ENCODE data around the gene NUP62. TPM values are rescaled to one million over a fixed set of nuclear protein-coding genes. Genes with fewer than 3 reads are reported as not detected.

Gene NUP62
- polyA plus RNA-seq, 1 experiment: 12.4 TPM

DNA sequence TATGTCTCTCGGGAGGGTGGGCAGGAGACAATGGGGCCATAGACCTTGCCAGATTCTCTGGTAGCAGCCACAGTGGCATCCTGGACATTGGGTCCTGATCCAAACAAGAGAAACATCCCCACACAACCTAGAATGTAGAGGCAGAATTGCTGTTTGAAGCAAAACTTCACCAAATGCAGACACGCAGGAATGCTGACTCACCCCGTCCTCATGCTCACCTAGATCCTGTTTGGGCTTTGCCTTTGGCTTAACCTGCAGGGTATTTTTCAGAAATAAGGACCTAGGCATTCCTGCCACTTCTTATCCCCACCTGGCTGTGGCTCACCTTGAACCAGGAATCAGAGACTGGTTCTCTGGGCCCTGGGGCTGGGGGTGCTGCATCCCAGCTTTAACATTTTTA lies 44.5 kb downstream of the NUP62 start:
- Histone ChIP-seq H3K27ac (ENCODE audit: low read depth, low read length) (no peak overlapping the region), H3K9me3 (ENCODE audit: control insufficient read depth, insufficient read depth, low read length) (peaks cover 19% of the 10 kb centered on the region), H3K4me3 (ENCODE audit: low read depth, low read length) (no peak overlapping the region), H3K27me3 (ENCODE audit: control insufficient read depth, insufficient read depth, low read length) (no peaks in the 10 kb centered on the region)
- TF ChIP-seq, protein P1, sequence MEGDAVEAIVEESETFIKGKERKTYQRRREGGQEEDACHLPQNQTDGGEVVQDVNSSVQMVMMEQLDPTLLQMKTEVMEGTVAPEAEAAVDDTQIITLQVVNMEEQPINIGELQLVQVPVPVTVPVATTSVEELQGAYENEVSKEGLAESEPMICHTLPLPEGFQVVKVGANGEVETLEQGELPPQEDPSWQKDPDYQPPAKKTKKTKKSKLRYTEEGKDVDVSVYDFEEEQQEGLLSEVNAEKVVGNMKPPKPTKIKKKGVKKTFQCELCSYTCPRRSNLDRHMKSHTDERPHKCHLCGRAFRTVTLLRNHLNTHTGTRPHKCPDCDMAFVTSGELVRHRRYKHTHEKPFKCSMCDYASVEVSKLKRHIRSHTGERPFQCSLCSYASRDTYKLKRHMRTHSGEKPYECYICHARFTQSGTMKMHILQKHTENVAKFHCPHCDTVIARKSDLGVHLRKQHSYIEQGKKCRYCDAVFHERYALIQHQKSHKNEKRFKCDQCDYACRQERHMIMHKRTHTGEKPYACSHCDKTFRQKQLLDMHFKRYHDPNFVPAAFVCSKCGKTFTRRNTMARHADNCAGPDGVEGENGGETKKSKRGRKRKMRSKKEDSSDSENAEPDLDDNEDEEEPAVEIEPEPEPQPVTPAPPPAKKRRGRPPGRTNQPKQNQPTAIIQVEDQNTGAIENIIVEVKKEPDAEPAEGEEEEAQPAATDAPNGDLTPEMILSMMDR (IDR thresholded peaks at IDR 0.05; ENCODE audit: low read depth, low read length): no peak
- POLR2A ChIA-PET: no interaction called here
- CTCF ChIA-PET: no interaction called here
- DNase-seq (ENCODE audit: low read depth, low spot score): no peak

DNA sequence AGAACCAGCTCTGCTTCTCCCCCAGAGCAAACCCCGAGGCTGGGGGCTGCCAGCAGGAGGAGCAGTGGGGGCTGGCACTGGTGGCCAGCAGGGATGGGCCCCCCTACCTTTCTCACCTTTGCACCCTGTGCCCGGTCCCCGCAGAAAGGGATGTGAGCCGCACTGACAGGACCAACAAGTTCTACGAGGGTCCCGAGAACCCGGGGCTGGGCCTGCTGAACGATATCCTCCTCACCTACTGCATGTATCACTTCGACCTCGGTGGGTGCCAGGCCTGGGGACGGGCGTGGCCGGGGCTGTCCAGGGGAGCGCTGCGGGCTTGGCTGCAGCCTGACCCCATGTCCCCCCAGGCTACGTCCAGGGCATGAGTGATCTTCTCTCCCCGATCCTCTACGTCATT lies 45.2 kb downstream of the NUP62 start:
- Histone ChIP-seq H3K27ac (ENCODE audit: low read depth, low read length) (no peak overlapping the region), H3K9me3 (ENCODE audit: control insufficient read depth, insufficient read depth, low read length) (peaks cover 13% of the 10 kb centered on the region), H3K4me3 (ENCODE audit: low read depth, low read length) (no peak overlapping the region), H3K27me3 (ENCODE audit: control insufficient read depth, insufficient read depth, low read length) (no peaks in the 10 kb centered on the region)
- ChIA-PET CTCF (no interaction called here), POLR2A (no interaction called here)
- TF ChIP-seq, protein P1 (IDR thresholded peaks at IDR 0.05; ENCODE audit: low read depth, low read length): no peak
- no peak for DNase-seq (ENCODE audit: low read depth, low spot score)

DNA sequence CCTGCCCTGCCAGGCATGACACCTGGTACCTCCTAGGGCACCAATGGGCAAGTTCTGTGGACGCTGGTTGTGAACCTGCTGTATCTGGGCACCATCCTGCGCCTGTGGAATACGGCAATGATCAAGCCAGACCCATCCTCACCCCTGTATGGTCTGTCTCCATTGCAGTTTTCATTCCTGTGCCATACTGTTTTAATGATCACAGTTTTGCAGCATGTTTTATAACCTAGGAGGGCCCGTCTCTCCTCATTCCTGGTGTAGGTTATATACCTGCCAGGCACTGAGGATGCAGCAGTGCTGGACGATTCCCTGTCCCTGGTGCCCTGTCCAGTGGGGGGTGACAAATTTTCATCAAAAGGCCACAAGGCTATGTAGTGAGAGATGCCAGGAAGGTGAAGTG lies 46.2 kb downstream of the NUP62 start:
- POLR2A ChIA-PET: interaction anchor here (0.6 kb wide), 1 partner anchor 9 kb away, joined by 11 read pairs; no protein-coding TSS in a partner anchor
- DNase-seq (ENCODE audit: low read depth, low spot score): no peak
- no peaks in the 10 kb centered on the region for H3K27me3 ChIP-seq (ENCODE audit: control insufficient read depth, insufficient read depth, low read length)
- CTCF ChIA-PET: no interaction called here
- no peak overlapping the region for H3K4me3 ChIP-seq (ENCODE audit: low read depth, low read length)
- peaks cover 13% of the 10 kb centered on the region for H3K9me3 ChIP-seq (ENCODE audit: control insufficient read depth, insufficient read depth, low read length)
- TF ChIP-seq, protein P1 (IDR thresholded peaks at IDR 0.05; ENCODE audit: low read depth, low read length): no peak
- no peak overlapping the region for H3K27ac ChIP-seq (ENCODE audit: low read depth, low read length)

DNA sequence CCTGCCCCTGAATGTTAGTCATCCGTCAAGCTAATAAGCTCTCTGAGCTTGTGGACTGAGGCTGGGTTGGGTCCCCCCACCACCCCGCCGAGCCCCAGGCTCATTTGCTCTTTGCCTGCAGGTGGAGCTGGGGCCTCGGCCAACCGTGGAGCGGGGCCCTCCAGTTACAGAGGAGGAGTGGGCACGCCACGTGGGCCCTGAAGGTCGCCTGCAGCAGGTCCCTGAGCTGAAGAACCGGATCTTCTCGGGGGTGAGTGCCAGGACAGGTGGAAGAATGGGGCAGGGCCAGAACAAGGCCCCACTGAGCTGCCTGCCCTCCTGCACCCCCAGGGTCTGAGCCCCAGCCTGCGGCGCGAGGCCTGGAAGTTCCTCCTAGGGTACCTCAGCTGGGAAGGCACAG lies 46.7 kb downstream of the NUP62 start:
- H3K27me3 ChIP-seq (ENCODE audit: control insufficient read depth, insufficient read depth, low read length): no peaks in the 10 kb centered on the region
- TF ChIP-seq, protein P1 (IDR thresholded peaks at IDR 0.05; ENCODE audit: low read depth, low read length): no peak
- ChIA-PET CTCF (no interaction called here), POLR2A (interaction anchor here (0.6 kb wide), 1 partner anchor 10 kb away, joined by 11 read pairs; no protein-coding TSS in a partner anchor)
- no peak overlapping the region for H3K4me3 ChIP-seq (ENCODE audit: low read depth, low read length)
- H3K27ac ChIP-seq (ENCODE audit: low read depth, low read length): no peak overlapping the region
- peaks cover 13% of the 10 kb centered on the region for H3K9me3 ChIP-seq (ENCODE audit: control insufficient read depth, insufficient read depth, low read length)
- DNase-seq (ENCODE audit: low read depth, low spot score): no peak

DNA sequence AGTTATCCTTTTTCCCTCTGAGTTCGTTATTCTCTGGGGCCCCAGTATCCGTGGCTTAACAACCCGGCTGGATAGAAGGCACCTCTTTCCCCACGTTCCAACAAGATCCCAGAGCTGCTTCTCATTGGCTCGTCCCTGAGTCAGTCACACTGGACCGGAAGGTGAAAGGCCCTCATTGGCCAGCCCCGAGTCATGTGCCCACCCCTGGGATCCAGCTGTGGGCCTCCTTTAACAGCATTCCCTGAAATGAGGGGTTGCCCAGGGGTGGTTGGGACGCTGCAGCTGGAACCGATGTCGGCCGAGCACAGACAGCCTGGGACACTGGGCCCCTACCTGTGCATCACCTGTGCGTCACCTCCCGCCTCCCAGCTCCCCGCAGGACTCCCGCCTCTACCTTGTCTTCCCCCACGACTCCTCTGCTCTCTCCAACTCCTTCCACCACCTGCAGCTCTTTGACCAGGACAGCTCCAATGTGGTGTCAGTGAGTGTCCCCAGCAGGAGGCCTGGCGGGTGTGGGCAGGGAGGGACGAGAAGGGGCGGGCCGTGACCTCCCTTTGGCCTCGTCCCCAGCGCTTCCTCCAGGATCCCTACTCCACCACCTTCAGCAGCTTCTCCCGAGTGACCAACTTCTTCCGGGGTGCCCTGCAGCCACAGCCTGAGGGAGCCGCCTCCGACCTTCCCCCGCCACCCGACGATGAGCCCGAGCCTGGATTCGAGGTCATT lies 47.5 kb downstream of the NUP62 start:
- H3K27me3 ChIP-seq (ENCODE audit: control insufficient read depth, insufficient read depth, low read length): no peaks in the 10 kb centered on the region
- no peak for DNase-seq (ENCODE audit: low read depth, low spot score)
- CTCF ChIA-PET: no interaction called here
- TF ChIP-seq, protein P1 (IDR thresholded peaks at IDR 0.05; ENCODE audit: low read depth, low read length): no peak
- H3K9me3 ChIP-seq (ENCODE audit: control insufficient read depth, insufficient read depth, low read length): peaks cover 13% of the 10 kb centered on the region
- POLR2A ChIA-PET: no interaction called here
- no peak overlapping the region for H3K27ac ChIP-seq (ENCODE audit: low read depth, low read length)
- no peak overlapping the region for H3K4me3 ChIP-seq (ENCODE audit: low read depth, low read length)
